ENCODE results near the gene TPM4. TPM values are rescaled to one million over a fixed set of nuclear protein-coding genes. Genes with fewer than 3 reads are reported as not detected.

TPM4 gene
- total RNA-seq, 6 experiments from 2014 or later: 973 to 1,332 (median 1,247) TPM

DNA sequence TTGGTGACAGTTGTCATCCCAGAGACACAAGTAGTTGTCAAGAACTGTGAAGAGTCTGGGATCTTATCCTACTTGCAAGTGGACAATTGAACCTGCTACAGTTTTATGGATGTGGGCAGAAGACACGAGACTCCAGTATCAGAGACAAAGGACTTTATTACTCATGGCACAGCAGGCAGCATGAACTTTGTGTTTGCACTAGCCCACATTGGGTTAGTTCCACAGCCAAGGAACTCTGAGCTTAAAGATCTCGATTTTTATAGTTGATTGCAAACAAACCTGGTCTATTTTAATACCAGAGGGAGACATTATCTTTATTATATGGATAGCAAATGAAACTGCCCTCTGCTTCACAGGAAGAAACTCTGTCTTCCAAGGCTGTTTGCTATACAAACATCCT is 16.0 kb upstream of the TPM4 start:
- Mint-ChIP-seq H3K27ac (no peak overlapping the region), H3K4me1 (ENCODE audit: low read depth) (peaks cover 23% of the 10 kb centered on the region), H3K4me3 (no peak overlapping the region), H3K9me3 (peaks cover 15% of the 10 kb centered on the region), H3K27me3 (ENCODE audit: insufficient read depth) (peaks cover 2% of the 10 kb centered on the region; the same call in 1 of the 2 replicates), H3K36me3 (ENCODE audit: low read depth) (peaks cover 5% of the 10 kb centered on the region; the same call in 1 of the 2 replicates)
- TF ChIP-seq, protein P1, sequence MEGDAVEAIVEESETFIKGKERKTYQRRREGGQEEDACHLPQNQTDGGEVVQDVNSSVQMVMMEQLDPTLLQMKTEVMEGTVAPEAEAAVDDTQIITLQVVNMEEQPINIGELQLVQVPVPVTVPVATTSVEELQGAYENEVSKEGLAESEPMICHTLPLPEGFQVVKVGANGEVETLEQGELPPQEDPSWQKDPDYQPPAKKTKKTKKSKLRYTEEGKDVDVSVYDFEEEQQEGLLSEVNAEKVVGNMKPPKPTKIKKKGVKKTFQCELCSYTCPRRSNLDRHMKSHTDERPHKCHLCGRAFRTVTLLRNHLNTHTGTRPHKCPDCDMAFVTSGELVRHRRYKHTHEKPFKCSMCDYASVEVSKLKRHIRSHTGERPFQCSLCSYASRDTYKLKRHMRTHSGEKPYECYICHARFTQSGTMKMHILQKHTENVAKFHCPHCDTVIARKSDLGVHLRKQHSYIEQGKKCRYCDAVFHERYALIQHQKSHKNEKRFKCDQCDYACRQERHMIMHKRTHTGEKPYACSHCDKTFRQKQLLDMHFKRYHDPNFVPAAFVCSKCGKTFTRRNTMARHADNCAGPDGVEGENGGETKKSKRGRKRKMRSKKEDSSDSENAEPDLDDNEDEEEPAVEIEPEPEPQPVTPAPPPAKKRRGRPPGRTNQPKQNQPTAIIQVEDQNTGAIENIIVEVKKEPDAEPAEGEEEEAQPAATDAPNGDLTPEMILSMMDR (IDR thresholded peaks at IDR 0.05): no peak
- no peak for DNase-seq

DNA sequence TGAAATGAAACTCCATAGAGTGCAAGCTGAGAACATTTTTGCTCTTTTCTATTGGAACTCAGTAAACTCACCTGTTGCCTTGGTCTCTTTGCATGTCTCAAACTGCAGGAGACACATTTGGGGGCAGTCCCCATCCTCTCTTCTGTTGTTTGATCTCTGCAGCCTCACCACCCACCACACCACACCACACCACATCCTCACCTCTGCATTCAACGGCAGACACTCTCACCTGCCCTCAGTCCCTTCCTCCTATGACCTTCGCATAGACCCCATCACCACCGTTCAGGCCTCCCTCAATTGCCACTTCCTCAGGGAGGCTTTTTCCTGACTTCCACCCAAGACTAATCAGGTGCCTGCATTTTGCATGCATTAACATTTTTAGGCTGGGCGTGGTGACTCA is 14.4 kb upstream of the TPM4 start:
- TF ChIP-seq, protein P1 (IDR thresholded peaks at IDR 0.05): no peak
- H3K4me3 Mint-ChIP-seq: no peak overlapping the region
- peaks cover 2% of the 10 kb centered on the region; the same call in 1 of the 2 replicates for H3K27me3 Mint-ChIP-seq (ENCODE audit: insufficient read depth)
- peaks cover 23% of the 10 kb centered on the region for H3K4me1 Mint-ChIP-seq (ENCODE audit: low read depth)
- no peak for DNase-seq
- H3K27ac Mint-ChIP-seq: no peak overlapping the region
- peaks cover 5% of the 10 kb centered on the region for H3K9me3 Mint-ChIP-seq
- H3K36me3 Mint-ChIP-seq (ENCODE audit: low read depth): peaks cover 5% of the 10 kb centered on the region; the same call in 1 of the 2 replicates

DNA sequence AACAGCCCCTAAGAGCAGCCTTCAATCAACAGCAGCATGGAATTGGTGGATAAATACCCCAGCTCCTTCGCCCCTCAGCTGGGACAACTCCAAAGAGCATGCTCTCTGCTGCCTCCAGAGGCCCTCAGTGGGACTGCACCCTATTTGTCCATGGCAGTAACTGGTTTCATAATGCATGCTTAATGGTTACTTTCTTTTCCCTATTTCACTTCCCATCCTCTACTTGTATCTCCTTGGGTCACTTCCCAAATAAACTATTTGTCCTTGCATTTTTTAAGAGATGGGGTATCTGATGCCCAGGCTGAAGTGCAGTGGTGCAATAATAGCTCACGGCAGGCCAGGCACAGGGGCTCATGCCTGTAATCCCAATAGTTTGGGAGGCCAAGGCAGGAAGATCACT is 13.5 kb upstream of the TPM4 start:
- no peaks in the 10 kb centered on the region for H3K36me3 Mint-ChIP-seq (ENCODE audit: low read depth)
- no peak for DNase-seq
- TF ChIP-seq, protein P1 (IDR thresholded peaks at IDR 0.05): peak; percentile 92
- no peak overlapping the region for H3K4me3 Mint-ChIP-seq
- peaks cover 2% of the 10 kb centered on the region; the same call in 1 of the 2 replicates for H3K27me3 Mint-ChIP-seq (ENCODE audit: insufficient read depth)
- no peaks in the 10 kb centered on the region for H3K9me3 Mint-ChIP-seq
- H3K4me1 Mint-ChIP-seq (ENCODE audit: low read depth): peaks cover 23% of the 10 kb centered on the region
- peak overlapping the region; percentile 74 for H3K27ac Mint-ChIP-seq

DNA sequence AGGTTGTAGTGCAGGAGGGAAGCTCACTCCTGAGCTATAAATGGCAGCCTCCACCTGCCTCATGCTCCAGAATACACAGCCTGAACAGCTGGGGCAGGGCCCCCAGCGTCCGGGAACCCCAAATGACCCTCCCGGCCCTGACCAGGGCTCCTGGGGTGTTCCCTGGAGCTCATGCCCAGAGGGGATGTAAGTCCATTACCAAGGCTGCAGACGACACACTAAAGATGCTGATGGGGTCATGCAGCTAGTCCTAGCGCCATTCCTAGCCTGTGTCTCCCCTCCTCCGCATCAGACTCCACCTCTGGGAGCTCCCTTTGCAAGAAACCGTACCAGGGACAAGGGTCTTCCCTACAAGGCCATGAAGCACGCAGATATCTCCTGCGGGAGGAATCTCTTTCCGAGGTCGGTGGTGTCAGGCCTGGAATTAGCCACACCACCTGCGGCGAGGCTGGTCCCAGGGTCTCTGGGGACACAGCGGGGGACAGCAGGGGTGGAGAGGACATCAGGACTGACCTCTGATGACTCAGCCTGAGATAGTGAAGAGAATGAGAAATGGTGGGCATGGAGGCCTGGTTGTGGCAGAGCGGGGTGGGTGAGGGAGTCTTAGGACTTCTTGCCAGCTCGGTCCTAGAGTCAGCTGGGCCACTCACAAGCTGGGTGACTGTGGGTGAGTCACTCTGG is 11.9 kb upstream of the TPM4 start:
- Mint-ChIP-seq H3K9me3 (no peaks in the 10 kb centered on the region), H3K27me3 (ENCODE audit: insufficient read depth) (peaks cover 2% of the 10 kb centered on the region; the same call in 1 of the 2 replicates), H3K27ac (peak overlapping the region; percentile 90), H3K36me3 (ENCODE audit: low read depth) (no peaks in the 10 kb centered on the region), H3K4me1 (ENCODE audit: low read depth) (peaks cover 23% of the 10 kb centered on the region), H3K4me3 (no peak overlapping the region)
- TF ChIP-seq, protein P1 (IDR thresholded peaks at IDR 0.05): no peak
- DNase-seq: no peak

- H3K4me3 Mint-ChIP-seq: peak overlapping the region; percentile 50; the same call in 1 of the 2 replicates
- H3K4me1 Mint-ChIP-seq (ENCODE audit: low read depth): peaks cover 23% of the 10 kb centered on the region
- H3K36me3 Mint-ChIP-seq (ENCODE audit: low read depth): no peaks in the 10 kb centered on the region
- H3K9me3 Mint-ChIP-seq: no peaks in the 10 kb centered on the region
- peak overlapping the region; percentile 85 for H3K27ac Mint-ChIP-seq
- no peaks in the 10 kb centered on the region for H3K27me3 Mint-ChIP-seq (ENCODE audit: insufficient read depth)
- TF ChIP-seq, protein P1 (IDR thresholded peaks at IDR 0.05): peak; percentile 50
- peak; percentile 25 for DNase-seq
Observed at GRCh38 chr19:16066611-16067104, 9.6 kb upstream of the TPM4 start.
